HG03520 (cell line): ENCODE measurements around the gene POU5F1.
"Not testable (repeated sequence)": the region's sequence is repeated elsewhere in the genome, so short reads cannot be mapped to it uniquely, and the experiment has no call there.

Experiments
- ATAC-seq: cut with Tn5 transposase; IDR thresholded peaks from one replicate; pipeline ENCODE4 v1.9.1; 2021; ENCODE audit warnings: mild to moderate bottlenecking, moderate library complexity; ENCODE audit not compliant: unreplicated experiment

POU5F1 gene

GRCh38 chr6:31192431-31193105 is 22.1 kb upstream of the POU5F1 start:
- not testable (repeated sequence) for ATAC-seq

GRCh38 chr6:31190488-31190887 is 20.0 kb upstream of the POU5F1 start:
- ATAC-seq = no peak

GRCh38 chr6:31189223-31189622 is 18.7 kb upstream of the POU5F1 start:
- ATAC-seq = not testable (repeated sequence)

- no peak for ATAC-seq
These were observed 17.3 kb upstream of the POU5F1 start for GRCh38 chr6:31187780-31188194.

GRCh38 chr6:31186052-31186734 is 15.7 kb upstream of the POU5F1 start:
- no peak for ATAC-seq

DNA sequence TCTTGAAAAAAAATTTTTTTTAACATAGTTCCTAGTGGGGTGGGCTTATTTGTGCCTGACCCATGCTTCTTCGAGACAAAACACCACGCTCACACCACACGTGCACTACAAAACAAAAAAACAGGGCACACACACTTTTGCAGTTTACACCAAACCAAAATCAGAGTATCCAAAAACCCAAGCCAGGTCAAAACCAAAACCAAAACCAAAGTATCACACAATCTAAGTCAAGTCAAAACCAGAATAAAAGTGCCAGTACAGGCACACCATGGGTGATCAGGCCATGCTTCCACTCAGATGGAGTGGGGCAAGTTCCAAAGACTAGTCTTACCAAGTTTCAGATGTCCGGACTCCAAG is 15.2 kb upstream of the POU5F1 start:
- ATAC-seq = not testable (repeated sequence)

DNA sequence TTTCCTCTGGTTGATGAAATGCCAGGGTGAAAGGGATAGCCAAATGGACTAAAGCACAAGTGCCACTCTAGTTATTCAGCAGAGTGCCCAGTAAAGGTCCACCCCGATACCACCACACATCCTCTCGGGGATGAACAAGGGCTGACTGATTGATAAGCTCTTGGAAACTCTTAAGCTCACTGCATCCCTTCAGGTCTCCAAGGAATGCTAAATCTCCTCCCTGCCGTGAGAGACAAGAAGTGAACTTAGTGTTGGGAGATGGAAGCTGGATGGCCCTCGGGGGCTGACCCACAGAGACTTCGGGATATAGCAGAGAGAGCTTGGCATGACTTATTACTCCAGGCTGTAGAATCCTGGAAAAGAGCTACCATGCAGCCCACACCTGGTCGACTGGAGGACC is 13.4 kb upstream of the POU5F1 start:
- ATAC-seq = not testable (repeated sequence)

- not testable (repeated sequence) for ATAC-seq
These were observed 12.8 kb upstream of the POU5F1 start for GRCh38 chr6:31183287-31183686.

GRCh38 chr6:31180500-31180899 is 10.0 kb upstream of the POU5F1 start:
- peak; percentile 88 for ATAC-seq

DNA sequence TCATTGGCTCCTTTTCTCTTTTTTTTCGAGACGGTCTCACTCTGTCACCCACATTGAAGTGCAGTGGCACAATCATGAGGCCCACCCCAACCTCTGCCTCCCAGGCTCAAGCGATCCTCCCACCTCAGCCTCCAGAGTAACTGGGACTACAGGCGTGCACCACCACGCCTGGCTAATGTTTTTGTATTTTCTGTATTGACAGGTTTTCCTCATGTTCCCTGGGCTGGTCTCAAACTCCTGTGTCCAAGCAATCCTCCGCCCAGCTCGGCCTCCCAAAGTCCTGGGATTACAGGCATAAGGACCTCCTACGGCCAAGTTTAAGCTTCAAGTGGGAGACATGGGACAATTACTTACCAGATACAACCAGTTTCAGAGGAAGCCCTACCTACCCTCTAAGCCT is 9.4 kb upstream of the POU5F1 start:
- no peak for ATAC-seq

DNA sequence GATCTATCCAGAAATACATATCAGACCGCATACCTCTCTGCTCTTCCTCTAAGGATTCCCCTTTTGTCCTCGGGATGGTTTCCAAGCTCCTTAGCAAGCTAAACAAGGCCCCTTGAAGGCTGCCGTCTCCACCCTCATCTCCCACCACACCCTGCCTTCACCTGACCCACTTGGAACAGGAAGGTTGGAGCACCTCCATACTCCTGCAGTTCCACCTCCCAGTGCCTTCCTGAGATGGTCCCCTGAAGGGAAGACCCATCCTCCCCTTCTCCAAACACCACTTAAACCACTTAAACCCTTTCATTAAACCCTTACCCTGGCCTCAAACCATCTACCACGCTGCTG is 8.5 kb upstream of the POU5F1 start:
- no peak for ATAC-seq

- no peak for ATAC-seq
These were observed 7.9 kb upstream of the POU5F1 start for GRCh38 chr6:31178143-31179041.

DNA sequence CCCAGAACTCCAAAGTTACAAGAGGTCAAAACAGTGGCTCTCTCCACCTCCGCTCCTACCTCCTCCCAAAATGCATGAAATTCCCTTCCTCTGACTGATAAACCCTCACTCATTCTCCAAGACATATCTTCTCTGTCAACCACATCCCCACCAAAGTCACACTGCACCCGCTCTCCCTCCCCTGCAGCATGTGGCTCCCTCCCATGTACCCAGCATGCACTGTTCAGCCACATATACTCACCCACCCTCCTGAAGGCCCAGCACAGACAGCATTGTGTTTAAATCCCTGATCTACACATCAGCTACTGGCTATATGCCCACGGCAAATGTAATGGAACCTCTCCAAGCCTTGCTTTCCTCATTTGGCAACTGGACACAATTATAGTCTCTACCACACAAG is 5.5 kb upstream of the POU5F1 start:
- no peak for ATAC-seq

GRCh38 chr6:31174378-31174777 is 3.9 kb upstream of the POU5F1 start:
- no peak for ATAC-seq

DNA sequence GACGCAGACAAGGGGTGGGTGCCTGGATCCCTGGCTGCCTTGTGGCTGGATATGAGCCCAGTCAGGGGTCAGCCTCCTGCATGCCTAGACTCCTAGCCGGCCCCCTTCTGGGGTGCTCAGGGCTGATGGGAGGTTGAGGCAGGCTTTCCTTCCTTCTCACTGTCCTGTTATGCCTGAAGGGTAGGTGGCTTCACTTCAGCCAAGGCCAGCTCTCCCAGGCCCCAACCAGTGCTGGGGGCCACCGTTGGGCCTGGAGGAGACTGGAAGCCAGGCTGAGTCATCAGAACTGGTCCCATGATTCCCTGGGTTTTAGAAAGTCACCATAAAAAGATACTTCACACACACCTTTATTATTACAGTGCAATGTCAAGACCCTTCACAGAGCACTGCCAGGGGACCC is 2.9 kb upstream of the POU5F1 start:
- no peak for ATAC-seq

GRCh38 chr6:31172973-31173384 is 2.5 kb upstream of the POU5F1 start:
- no peak for ATAC-seq

DNA sequence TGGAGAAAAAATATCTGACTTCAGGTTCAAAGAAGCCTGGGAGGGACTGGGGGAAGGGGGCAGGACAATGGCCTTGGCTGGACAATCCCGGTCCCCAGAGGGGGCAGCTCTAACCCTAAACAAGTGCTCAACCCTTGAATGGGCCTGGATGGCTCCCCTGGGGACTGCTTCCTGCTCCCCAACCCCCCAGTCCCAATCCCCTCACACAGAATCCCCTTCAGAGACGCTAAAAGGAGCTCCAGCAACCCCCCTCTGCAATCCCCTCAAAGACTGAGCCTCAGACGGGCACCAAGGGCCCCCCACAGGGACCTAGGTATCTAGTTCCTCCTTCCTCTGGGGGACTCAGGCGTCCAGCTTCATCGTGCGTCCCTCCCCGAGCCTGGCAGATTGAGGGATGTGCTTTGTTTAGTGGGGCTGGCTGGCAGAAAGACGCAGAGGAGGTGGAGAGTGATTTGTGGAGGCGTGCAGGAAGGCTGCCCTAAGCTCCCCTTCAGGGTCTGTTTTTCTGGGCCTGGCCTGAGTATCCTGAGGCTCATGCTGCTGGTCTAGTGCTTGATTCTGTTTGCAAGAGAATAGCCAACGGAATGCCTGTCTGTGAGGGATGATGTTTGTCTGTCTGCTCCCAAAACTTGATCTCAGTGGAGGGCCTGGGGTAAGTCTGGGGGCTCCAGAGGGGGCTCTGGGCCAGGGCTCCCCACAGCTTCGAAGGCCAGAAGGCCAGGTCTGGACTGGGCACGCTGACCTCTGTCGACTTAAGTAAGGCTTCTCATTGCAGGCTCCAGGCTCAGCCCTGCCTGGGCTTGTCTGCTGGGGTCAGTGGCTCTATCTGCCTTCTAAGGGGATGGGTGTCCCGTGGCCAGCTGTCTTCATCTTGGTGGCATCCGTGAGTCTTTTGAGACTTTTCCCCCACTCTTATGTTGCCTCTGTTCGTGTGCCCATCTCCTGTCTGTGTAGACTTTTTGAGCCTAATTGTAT is 1.7 kb upstream of the POU5F1 start:
- ATAC-seq = no peak

GRCh38 chr6:31170987-31171671 is 647 bp upstream of the POU5F1 start:
- no peak for ATAC-seq

DNA sequence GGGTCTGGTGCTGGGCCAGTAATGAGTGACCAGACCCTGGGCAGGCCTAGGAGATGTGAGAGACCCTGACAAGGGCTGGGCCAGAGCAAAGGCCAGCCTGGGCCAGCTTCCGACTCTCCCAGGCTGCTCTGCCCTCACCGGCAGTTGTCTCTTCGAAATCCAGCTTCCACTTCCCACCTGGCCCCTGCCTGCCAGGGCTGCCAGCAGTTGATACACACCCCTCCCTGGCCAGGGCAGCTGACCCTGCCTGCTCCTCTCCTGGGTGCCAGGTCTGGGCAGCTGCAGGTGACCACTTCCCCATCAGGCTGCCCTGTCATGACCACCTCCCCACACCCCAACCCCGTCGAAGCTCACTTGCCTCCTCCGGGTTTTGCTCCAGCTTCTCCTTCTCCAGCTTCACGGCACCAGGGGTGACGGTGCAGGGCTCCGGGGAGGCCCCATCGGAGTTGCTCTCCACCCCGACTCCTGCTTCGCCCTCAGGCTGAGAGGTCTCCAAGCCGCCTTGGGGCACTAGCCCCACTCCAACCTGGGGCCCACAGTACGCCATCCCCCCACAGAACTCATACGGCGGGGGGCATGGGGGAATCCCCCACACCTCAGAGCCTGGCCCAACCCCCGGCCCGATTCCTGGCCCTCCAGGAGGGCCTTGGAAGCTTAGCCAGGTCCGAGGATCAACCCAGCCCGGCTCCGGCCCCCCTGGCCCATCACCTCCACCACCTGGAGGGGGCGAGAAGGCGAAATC is 453 bp downstream of the POU5F1 start:
- not testable (repeated sequence) for ATAC-seq
